Effector memory CD8-positive, alpha-beta T cell (primary cell): ENCODE data around the gene DPY19L1.
A peak's percentile ranks its signal among the peaks of the same experiment; 100 is the strongest.
"Not testable (repeated sequence)": the region's sequence is repeated elsewhere in the genome, so short reads cannot be mapped to it uniquely, and the experiment has no call there.

Source experiments
- ATAC-seq: fragments of 150-1000 bp; cut with Tn5 transposase; replicated peaks from 2 replicates; pipeline ENCODE4 v1.10.0; 2021; ENCODE audit warnings: mild to moderate bottlenecking, moderate library complexity
- DNase-seq, 3 experiments: peaks; one replicate each; pipeline ENCODE4 v3.0.0; 2021
- H3K27ac Mint-ChIP-seq, 2 donors: one replicate each; pipeline ENCODE4 v1.8.0; 2022; ENCODE audit warnings: mild to moderate bottlenecking in 2 of 2, mixed read lengths in 2 of 2, moderate library complexity in 2 of 2
- H3K27me3 Mint-ChIP-seq, 2 donors: one replicate each; pipeline ENCODE4 v1.8.0; 2022; ENCODE audit warnings: mixed read lengths in 2 of 2
- H3K36me3 Mint-ChIP-seq: one replicate; pipeline ENCODE4 v1.8.0; 2022; ENCODE audit warnings: mild to moderate bottlenecking, moderate library complexity, mixed read lengths; ENCODE audit not compliant: insufficient read depth
- H3K4me1 Mint-ChIP-seq, 2 donors: one replicate each; pipeline ENCODE4 v1.8.0; 2022; ENCODE audit warnings: low read depth in 2 of 2, mixed read lengths in 2 of 2
- H3K4me3 Mint-ChIP-seq, 2 donors: one replicate each; pipeline ENCODE4 v1.8.0; 2022; ENCODE audit warnings: mild to moderate bottlenecking in 2 of 2, mixed read lengths in 2 of 2, moderate library complexity in 2 of 2
- H3K9me3 Mint-ChIP-seq, 2 donors: one replicate each; pipeline ENCODE4 v1.8.0; 2022; ENCODE audit warnings: mixed read lengths in 2 of 2

The DPY19L1 gene

GRCh38 chr7:34995757-34996156 lies 41.5 kb downstream of the DPY19L1 start:
- H3K4me1 Mint-ChIP-seq = peaks cover 15 to 25% of the 10 kb centered on the region in 2 donors

GRCh38 chr7:34991938-34992840 lies 45.1 kb downstream of the DPY19L1 start:
- Mint-ChIP-seq H3K9me3 (no peaks in the 10 kb centered on the region), H3K27me3 (no peaks in the 10 kb centered on the region), H3K36me3 (peaks cover 19% of the 10 kb centered on the region), H3K27ac (peak overlapping the region; percentile 95), H3K4me3 (peak overlapping the region; percentile 75 to 79), H3K4me1 (peaks cover 17 to 28% of the 10 kb centered on the region in 2 donors)
- ATAC-seq = peak; percentile 98
- peak; percentile 31 to 48 (median 34) for DNase-seq

More at GRCh38 chr7:34995757-34996156, 41.5 kb downstream of the DPY19L1 start:
- Mint-ChIP-seq H3K9me3 (no peaks in the 10 kb centered on the region), H3K27me3 (no peaks in the 10 kb centered on the region), H3K36me3 (peaks cover 22% of the 10 kb centered on the region), H3K4me3 (no peak overlapping the region), H3K27ac (no peak overlapping the region)
- ATAC-seq = no peak
- DNase-seq = no peak

- Mint-ChIP-seq H3K36me3 (peaks cover 14% of the 10 kb centered on the region), H3K4me1 (peaks cover 17 to 28% of the 10 kb centered on the region in 2 donors), H3K27ac (peak overlapping the region in 1 of 2 donors; percentile 95)
- not testable (repeated sequence) for H3K27me3 Mint-ChIP-seq, H3K9me3 Mint-ChIP-seq, ATAC-seq, H3K4me3 Mint-ChIP-seq, DNase-seq
Observed at GRCh38 chr7:34988442-34989125, 48.7 kb downstream of the DPY19L1 start.

GRCh38 chr7:34985155-34985554 lies 52.1 kb downstream of the DPY19L1 start:
- not testable (repeated sequence) for ATAC-seq, H3K4me1 Mint-ChIP-seq, H3K27me3 Mint-ChIP-seq, DNase-seq, H3K9me3 Mint-ChIP-seq, H3K4me3 Mint-ChIP-seq, H3K27ac Mint-ChIP-seq, H3K36me3 Mint-ChIP-seq

GRCh38 chr7:34984140-34984539 lies 53.1 kb downstream of the DPY19L1 start:
- H3K27me3 Mint-ChIP-seq, H3K36me3 Mint-ChIP-seq, H3K4me3 Mint-ChIP-seq, H3K4me1 Mint-ChIP-seq, H3K9me3 Mint-ChIP-seq, H3K27ac Mint-ChIP-seq, DNase-seq, ATAC-seq: not testable (repeated sequence)

- Mint-ChIP-seq H3K4me3 (no peak overlapping the region), H3K4me1 (no peaks in the 10 kb centered on the region), H3K36me3 (no peaks in the 10 kb centered on the region), H3K9me3 (no peaks in the 10 kb centered on the region), H3K27ac (no peak overlapping the region), H3K27me3 (no peaks in the 10 kb centered on the region)
- ATAC-seq (no peak), DNase-seq (no peak)
Observed at GRCh38 chr7:34982371-34983019, 54.8 kb downstream of the DPY19L1 start.

GRCh38 chr7:34979124-34979523 lies 58.2 kb downstream of the DPY19L1 start:
- H3K4me1 Mint-ChIP-seq = peaks cover 9 to 18% of the 10 kb centered on the region in 2 donors
- ATAC-seq, H3K27ac Mint-ChIP-seq, H3K9me3 Mint-ChIP-seq, H3K27me3 Mint-ChIP-seq, H3K4me3 Mint-ChIP-seq, H3K36me3 Mint-ChIP-seq, DNase-seq: not testable (repeated sequence)

GRCh38 chr7:34973400-34973760 lies 63.9 kb downstream of the DPY19L1 start:
- ATAC-seq (no peak), DNase-seq (no peak)
- Mint-ChIP-seq H3K9me3 (no peaks in the 10 kb centered on the region), H3K36me3 (no peaks in the 10 kb centered on the region), H3K4me3 (no peak overlapping the region), H3K4me1 (peaks cover 11 to 18% of the 10 kb centered on the region in 2 donors), H3K27me3 (no peaks in the 10 kb centered on the region), H3K27ac (no peak overlapping the region)

- not testable (repeated sequence) for ATAC-seq, H3K27ac Mint-ChIP-seq
Observed at GRCh38 chr7:34972739-34973399, 64.4 kb downstream of the DPY19L1 start.

GRCh38 chr7:34967818-34968217 lies 69.5 kb downstream of the DPY19L1 start:
- ATAC-seq, H3K27ac Mint-ChIP-seq, H3K9me3 Mint-ChIP-seq, DNase-seq, H3K4me1 Mint-ChIP-seq, H3K27me3 Mint-ChIP-seq, H3K36me3 Mint-ChIP-seq, H3K4me3 Mint-ChIP-seq: not testable (repeated sequence)

More at GRCh38 chr7:34972739-34973399, 64.4 kb downstream of the DPY19L1 start:
- not testable (repeated sequence) for H3K4me3 Mint-ChIP-seq, H3K9me3 Mint-ChIP-seq, DNase-seq, H3K27me3 Mint-ChIP-seq, H3K36me3 Mint-ChIP-seq
- H3K4me1 Mint-ChIP-seq = peaks cover 11 to 18% of the 10 kb centered on the region in 2 donors

GRCh38 chr7:34966504-34966903 lies 70.8 kb downstream of the DPY19L1 start:
- H3K27ac Mint-ChIP-seq = peak overlapping the region in 1 of 2 donors; percentile 2
- H3K27me3 Mint-ChIP-seq, DNase-seq, H3K36me3 Mint-ChIP-seq, H3K4me1 Mint-ChIP-seq, H3K9me3 Mint-ChIP-seq, H3K4me3 Mint-ChIP-seq, ATAC-seq: not testable (repeated sequence)

- Mint-ChIP-seq H3K9me3 (no peaks in the 10 kb centered on the region), H3K27ac (peak overlapping the region in 1 of 2 donors; percentile 4), H3K4me1 (peaks cover 0 to 6% of the 10 kb centered on the region in 2 donors), H3K27me3 (no peaks in the 10 kb centered on the region), H3K36me3 (peaks cover 11% of the 10 kb centered on the region), H3K4me3 (no peak overlapping the region)
- no peak for ATAC-seq
- no peak for DNase-seq
Observed at GRCh38 chr7:34958021-34958420, 79.3 kb downstream of the DPY19L1 start.

- ATAC-seq (no peak), DNase-seq (no peak)
- Mint-ChIP-seq H3K27me3 (no peaks in the 10 kb centered on the region), H3K9me3 (no peaks in the 10 kb centered on the region), H3K4me3 (no peak overlapping the region), H3K36me3 (peaks cover 14% of the 10 kb centered on the region), H3K4me1 (peaks cover 0 to 2% of the 10 kb centered on the region in 2 donors), H3K27ac (no peak overlapping the region)
Observed at GRCh38 chr7:34952822-34953221, 84.5 kb downstream of the DPY19L1 start.
